CD4-positive, alpha-beta T cell treated with Interleukin-10 for 1 hour (primary cell): ENCODE data around the gene PPP2R5C.

Source experiments
- DNase-seq: peaks from one replicate; pipeline ENCODE4 v3.0.0-alpha.2; 2020

Gene PPP2R5C

DNA sequence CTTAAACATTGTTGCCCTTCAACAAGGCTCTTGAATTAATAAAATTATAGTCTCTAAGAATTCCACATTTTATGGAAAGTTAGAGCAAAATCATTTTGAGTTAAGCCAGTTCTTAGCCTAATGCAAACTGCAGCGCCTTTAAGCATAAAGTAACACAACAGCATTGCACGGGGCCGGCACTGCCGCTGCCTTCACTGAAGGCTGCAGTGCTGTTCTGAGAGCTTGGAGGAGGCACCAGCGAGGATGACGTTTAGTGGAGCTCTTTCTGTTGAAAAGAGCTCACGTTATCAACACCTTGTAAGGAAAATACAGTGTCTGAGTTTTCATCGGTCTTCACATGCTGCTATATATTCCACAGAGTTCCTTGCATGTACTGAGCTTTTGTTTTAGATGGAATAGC is 164.6 kb downstream of the PPP2R5C start:
- no peak for DNase-seq

DNA sequence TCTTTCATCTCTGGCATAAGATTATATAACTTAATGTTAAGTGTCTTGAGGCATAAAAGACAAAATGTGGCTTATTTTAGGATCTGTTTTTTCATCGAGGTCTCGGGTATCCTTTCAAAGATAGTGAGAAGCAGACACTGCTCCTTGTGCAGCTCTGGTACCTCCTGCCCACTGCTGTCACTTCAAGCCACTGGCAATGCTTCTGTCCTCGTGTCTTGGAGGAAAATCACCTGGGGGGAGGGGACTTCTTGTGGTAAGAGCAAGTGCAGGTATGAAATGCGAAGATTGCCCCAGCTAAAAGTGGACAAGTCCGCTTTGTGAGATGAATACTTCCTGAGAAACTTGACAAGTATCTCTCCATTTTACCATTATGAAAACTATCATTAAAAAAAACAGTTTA is 165.1 kb downstream of the PPP2R5C start:
- no peak for DNase-seq

DNA sequence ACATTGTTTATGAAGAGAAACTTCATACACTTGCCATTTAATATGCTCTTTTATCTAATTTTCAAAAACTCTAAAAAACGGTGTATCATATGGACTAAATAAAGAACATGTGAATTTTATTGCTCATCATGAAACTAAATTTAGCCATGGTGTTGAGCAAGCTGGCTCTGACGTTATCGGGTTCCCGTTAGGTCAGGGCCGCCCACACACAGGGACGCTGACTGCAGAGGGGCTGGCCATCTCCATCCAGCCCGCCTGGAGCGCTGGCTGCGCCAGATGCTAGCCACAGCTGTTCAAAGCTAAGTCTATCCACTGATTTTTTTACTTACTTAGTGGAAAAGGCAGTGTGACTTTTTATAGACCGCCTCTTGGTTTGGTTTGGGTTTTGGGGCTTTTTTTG is 166.3 kb downstream of the PPP2R5C start:
- DNase-seq = no peak

DNA sequence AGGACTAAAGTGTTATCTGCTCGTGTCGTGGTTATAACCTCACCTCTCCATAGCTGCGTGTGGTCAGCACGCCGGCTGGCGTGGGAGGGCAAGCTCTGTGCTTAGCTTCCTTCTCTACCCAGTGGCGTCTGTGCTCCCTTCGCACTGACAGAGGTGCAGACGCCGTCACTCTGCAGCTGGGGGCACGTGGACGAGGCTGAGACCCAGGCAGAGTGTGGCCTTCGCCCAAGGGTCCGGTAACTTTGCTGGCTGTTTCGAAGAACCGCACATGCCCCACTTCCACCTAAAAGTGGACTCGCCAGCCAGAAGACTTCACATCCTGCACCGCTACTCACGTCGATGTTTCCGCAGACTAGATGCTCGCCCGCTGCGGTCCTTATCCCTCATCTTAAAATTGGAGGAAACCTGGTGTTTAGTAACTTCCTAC is 166.9 kb downstream of the PPP2R5C start:
- no peak for DNase-seq

DNA sequence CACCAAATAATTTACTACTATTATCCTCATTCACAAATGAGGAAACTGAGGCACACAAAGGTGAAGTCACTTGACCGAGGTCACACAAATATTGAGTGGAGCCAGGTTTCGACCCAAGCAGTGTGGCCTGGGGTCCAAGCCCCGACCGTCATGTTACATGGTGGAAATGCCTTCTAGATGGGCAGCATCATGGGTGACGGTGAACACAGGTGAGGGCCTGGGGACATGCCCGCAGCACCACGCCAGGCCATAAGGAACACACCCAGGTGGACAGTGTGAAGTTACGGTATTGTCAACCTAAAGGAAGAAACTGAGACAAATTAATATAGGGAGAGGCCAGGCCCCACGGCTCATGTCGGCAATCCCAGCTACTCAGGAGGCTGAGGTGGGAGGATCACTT is 167.6 kb downstream of the PPP2R5C start:
- DNase-seq = no peak

DNA sequence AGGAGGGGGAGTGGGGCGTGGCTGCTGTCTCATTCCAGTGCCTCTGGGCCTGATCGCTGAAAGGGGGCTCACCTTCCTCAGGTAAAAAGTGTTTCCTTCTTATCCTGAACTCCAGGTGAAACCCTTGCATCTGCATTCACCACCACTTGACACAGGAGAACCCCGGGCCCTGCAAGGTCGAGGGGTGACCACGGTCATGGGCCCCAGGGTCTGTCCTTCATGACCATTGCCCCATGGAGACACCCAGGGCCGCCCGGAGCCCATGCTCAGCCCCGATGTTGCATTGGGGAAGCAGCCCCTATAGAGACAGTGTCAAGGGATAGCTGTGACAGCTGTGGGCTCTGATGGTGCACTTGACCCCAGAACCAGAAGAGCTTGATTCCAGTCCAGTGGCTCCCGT is 168.4 kb downstream of the PPP2R5C start:
- DNase-seq = no peak

DNA sequence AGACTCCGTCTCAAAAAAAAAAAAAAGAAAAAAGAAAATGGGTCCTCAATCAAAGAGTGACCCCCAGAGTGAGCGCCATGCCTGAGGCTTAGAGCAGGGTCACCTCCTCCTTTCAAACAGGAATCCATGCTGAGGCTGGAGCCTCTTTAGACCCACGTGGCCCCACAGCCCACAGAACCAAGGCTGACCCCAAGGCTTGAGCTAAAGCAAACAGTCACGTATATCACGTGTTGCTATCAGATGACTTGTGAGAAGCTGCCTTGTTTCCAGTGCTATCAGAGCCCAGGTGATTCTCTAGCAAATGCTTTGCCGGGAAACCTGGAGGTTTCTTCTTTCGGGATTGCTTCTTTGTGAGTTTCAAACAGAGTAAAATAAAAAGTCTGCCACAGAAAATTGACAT is 171.2 kb downstream of the PPP2R5C start:
- no peak for DNase-seq

DNA sequence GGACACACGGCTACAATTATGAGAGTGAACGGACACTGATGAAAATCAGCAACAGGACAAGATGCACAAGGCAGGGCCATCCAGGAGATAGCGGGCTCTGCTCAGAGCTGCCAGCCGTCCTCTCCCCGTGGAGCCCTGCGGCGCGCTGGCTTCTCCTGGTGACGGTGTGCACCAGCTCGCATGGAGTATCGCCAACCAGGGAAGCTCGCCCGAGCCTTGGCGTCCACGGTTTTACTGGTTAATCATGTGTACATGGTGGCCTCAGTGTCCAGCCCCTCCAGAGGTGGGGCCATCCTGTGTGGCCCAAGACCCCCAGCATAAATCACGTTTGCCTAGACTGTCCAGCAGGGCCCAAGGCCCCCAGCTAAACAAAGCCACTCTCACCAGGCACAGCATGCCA is 171.7 kb downstream of the PPP2R5C start:
- no peak for DNase-seq

DNA sequence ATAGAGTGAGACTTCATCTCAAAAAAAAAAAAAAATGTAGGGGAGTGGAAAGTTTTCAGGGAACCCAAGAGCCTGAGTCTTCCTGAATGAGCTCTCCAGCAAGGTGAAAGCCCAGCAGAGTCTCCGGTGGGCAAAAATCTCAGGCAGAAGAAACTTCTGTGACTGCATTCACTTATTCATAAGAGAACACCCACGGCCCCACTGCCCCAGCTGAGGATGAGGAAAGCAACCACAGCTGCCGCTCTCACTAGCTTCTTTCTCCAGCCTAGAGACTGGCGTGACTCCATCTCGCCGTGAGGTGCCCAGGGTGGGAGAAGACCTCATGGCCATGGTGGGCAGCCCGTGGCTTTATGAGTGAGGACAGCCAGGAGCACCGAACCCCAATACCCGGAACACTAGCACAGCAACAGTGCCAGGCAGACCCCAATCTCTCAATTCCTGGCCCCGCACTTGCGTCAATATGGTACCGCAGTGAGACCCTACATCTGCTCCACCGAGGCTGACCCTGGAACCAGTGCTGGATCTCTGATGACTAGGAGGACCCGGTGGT is 173.2 kb downstream of the PPP2R5C start:
- DNase-seq = no peak

DNA sequence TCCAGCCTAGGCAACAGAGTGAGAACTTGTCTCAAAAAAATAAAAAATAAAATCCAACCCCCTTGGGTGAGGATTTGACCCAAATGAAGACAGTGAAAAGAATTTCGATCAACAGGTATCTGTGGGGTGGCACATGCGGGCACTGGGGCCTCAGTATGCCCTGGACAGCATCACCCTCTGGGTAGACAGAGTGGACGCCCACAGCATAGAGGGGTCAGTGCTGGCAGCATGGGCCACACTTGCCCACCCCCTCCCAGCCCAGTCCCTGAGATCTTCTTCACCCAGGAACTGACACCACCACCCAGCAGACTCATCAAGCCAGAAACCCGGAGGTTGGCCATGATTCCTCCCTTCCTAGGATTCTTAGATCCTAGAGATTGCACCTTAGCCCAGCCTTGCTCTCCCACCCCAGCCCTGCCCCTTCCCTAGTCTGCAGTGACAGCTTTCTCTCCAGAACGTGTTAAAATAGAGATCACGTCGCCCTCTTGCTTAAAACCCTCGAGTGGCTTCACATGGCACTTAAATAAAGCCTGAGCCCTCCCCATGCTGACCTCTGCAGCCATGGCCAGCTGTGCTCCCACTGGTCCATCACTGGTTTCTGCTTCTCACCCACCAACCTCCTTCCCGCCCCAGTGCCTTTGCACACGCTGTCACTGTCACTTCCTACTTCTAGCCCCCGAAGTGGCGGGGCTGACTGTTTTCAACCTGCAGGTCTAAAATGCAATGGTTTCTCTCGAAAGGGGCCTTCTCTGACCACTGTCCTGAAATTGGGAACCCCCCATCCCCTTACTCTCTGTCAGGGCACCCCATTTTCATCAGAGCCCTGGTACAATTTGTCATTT is 176.6 kb downstream of the PPP2R5C start:
- DNase-seq = no peak

DNA sequence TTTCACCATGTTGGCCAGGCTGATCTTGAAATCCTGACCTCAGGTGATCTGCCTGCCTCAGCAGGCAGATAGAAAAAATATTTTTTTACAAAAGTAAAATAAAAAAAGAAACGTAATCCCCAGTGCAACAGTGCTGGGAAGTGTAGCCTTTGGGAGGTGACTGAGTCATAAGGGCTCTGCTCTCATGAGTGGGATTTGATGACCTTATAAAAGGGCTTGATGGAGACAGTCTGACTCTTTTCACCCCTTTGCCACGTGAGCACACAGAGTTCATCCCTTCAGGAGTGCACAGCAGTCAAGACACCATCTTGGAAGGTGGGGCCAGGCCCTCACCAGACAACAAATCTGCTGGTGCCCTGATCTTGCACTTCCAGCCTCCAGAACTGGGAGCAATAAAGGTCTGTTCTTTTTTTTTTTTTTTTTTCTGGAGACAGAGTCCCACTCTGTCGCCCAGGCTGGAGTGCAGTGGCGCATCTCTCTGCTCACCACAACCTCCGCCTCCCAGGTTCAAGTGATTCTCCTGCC is 178.2 kb downstream of the PPP2R5C start:
- no peak for DNase-seq

DNA sequence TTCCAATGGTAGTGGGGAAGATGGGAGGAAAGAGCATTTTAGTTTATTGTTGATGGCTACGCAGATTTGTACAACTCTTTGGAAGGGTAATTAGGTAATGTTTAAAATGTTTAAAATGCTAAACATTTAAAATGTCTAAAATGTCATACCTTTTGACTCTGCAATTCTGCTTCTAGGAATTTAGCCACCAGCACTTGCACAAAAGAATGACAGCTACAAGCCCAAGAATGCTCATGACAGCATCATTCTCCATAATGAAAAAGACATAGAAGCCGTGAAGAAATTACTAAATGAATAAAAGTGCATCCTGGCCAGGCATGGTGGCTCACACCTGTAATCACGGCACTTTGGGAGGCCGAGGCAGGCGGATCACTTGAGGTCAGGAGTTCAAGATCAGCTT is 182.9 kb downstream of the PPP2R5C start:
- no peak for DNase-seq

DNA sequence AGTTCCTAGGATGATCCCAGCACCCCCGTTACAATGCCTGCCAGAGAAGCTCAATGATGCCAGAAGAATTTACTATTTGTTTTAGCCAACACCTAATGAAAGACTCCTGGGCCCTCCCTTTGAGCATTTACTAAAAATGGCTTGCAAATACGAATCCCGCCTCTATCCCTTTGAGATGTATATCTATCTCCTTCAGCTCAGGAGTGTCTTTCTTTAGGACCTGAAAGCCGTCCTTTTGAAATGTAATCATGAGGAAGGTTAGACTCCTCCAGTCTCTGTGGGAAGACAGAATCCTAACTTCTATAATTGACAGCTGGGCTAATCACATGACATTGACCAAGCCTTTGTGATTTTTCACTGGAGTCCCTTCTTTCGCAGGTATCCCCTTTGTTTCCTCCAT is 183.7 kb downstream of the PPP2R5C start:
- no peak for DNase-seq

DNA sequence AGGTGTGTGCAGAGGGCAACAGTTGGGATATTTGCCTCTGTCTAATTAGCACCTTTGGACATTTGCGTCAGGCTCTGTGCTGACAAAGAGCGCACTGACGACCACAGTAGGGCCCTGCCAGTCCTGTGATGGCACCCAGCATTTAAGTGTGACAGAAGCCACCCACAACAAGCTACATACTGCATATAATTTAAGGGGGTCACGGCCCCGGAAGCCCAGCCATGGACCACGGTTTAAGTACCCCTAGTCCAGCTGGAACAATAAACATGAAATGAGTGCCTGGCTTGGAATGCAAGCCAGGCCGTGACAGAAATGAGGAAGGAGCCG is 186.0 kb downstream of the PPP2R5C start:
- DNase-seq = no peak

DNA sequence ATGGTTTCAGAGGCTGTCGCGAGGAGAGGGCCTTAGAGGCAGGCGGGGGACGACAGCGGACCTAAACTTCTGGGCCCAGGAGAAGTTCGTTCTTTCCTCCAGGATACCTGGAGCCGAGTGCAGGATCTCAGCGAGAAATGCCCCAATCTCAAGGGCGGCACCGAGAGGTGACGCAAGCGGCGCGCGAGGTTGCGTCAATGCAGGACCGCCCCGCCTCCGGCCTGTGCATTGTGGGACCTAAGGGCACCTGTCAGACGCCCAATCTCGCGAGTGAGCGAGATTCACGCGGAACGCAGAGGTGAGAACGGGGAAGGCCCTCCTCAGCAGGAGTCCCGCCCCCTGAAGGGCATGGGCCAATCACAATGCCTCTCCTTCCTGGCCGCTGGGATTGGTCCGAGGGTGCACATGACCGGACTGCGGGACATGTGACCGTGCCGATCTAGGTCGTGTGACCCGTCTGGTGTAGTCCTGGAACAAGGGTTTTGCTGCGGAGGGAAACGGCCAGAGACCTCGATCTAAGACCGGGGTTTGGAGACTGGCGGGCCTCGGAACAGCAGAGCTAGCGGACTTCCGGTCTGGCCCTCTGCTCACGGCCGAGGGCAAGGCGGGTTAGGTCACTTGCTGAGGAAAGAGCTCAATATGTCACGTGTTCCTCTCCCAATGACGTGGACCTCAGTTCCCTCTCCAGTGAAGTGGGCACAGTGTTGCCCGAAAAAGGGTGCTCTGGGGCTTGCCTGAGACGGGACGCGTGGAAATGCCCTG is 186.6 kb downstream of the PPP2R5C start:
- DNase-seq = peak; percentile 100

DNA sequence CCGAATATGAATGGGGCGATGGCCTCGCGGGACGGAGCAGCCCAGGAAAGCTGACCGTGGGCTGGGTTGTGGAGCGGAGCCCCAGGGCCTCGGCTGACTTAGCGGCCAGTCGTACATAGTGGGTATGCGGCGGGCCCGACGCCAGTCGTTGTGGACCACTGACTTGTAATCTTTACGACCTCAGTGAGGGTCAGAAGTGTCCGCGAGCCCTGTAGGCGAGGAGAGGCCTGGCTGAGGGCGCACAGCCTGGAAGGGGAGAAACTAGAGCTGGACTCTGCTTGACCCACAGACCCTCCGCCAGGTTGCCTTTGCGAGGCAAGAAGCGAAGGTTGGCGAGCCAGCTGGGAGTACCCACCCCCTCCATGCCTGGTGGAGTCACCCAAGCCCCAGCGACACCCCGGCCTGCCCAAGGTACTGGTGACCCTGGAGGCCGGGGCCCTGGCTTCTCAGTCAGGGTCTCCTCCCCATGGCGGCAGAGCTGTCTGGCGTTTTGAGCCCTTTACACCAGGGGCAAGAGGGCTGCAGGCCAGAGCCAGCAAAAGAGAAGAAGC is 187.2 kb downstream of the PPP2R5C start:
- no peak for DNase-seq

DNA sequence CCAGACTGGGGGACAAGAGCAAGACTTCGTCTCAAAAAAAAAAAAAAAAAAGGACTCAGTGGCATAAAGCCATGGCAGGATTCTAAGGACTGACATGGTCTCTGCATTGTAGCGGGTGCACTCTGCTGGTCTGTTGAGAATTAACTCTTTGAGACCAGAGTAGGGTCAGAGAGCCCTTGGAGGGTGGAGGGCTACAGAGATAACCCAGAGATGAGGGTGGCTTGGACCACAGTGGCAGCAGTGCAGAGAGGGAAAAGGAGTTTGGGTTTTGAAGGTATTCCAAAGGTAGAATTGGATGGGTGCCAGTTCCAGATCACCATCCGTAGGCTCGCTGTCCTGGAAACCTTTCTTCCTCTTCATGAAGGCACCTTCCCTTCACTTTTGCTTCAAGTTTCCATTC is 188.6 kb downstream of the PPP2R5C start:
- DNase-seq = no peak

DNA sequence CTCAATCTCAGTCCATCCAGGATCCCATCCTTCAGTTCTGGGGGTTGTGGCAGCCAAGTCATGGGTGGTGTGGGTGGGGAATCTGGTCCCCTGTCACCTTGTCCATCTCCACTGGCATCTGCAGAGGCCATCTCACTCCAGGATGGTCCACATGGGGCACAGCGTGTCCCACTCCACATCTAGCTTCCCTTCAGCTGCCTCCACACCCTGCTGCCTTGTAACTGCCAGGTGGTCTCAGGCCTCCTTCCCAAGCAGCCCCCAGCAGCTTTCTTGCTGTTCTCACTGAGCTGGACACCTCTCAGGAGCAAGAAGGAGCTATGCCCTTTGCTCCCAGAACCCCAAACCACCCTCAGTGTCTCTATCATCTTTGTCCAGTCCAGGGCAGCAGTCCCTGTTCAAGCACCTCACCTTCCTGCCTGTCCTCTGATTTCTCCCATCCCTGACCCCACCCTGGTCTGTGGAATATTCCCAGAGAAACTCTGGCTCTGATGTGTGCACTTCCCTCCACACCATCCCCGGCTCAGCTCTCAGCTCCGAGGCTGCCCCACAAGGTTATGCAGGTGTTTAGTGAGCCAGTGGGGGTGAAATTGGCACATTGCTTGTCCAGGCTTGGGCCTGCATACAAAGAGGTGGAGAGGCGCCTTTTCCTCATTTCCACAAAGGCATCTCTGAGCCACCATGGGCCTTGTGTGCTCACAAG is 189.2 kb downstream of the PPP2R5C start:
- DNase-seq = no peak

DNA sequence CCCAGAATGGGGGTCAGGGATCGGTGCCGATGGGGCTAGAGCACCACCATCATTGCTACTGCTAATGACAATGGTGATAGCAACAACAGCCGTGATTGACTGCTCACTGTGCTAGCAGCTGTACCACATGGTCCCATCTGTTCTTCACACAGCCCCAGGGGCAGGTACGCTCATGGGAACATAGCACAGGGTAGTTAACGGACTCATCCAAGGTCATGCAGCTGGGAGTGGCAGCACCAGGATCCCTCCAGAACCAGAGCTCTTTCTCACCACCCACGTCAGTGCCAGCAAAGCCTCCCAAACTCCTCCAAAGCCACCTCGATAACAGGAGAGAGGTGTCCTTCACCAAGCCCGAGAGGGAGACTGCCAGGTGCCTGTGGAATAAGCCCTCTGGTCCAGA is 191.6 kb downstream of the PPP2R5C start:
- DNase-seq = no peak

DNA sequence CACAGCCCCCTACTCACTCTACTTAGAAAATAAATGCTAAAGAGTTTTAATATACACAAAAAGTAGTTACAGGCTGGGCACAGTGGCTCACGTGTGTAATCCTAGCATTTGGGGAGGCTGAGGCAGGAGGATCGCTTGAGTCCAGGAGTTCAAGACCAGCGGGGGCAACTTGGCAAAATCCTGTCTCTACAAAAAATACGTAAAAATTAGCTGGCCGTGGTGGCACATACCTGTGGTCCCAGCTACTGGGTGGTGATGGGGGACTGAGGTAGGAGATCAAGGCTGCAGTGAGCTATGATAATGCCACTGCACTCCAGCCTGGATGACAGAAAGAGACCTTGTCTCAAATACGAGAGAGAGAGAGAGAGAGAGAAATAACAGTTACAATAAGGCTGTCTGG is 193.0 kb downstream of the PPP2R5C start:
- DNase-seq = no peak

DNA sequence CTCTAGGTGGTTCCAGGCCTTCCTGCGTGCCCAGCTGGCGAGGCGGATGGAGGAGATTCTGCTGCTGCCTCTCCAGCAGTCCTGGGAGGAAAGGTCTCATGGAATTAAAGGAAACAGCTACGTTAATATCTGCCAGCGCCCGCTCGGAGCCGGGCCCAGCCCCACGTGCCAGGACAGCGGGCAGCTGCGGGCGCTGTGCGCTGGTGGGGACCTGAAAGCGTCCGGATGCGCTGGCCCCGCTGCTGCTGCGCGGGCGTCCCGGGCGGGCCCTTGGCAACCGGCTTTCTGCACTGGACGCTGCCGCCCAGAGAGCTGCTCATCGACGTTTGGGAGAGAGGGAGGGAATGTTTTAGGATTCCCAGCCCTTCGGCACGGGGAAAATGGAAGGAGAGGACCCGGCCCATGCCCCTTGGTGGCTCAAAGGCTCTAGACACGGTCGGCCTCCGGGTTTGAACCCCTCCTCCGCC is 194.2 kb downstream of the PPP2R5C start:
- DNase-seq = no peak

DNA sequence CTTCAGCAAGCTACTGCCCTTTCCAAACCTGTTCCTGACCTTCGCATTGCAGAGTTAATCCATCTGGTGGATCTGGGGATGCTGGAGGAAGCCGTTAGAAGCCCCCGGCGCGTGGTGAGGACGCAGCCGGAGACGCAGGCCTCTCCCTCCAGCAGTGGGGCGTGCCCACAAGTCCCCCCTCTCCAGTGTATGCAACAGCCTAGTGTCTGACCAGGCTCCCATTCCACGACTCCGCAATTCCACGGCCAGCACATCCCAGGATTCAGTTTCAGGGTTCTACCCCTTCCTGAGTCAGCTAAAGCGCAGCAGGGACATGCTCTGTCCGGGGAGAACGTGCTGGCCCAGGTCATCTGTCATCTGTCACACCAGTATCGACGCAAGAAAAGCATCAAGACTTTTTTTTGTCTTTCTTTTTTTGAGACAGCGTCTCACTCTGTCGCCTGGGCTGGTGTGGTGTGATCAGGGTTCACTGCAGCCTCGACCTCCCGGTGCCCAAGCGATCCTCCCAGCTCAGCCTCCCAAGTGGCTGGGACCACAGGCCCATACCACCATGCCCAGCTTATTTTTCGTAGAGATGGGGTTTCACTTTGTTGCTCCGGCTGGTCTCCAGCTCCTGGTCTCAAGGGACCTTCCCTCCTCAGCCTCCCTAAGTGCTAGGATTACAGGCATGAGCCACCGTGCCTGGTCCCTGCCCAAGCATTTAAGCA is 194.8 kb downstream of the PPP2R5C start:
- DNase-seq = no peak
